Gastrocnemius medialis (tissue), 4 donors: Measurements from ENCODE around the gene DBH. TPM values are rescaled to one million over a fixed set of nuclear protein-coding genes. Genes with fewer than 3 reads are reported as not detected.

Experiments used
- ATAC-seq, 2 donors: fragments of 150-250 bp; one replicate each; pipeline ENCODE4 v1.9.1; 2016
- DNase-seq, 2 donors: peaks; one replicate each; pipeline ENCODE4 v3.0.0-alpha.2; 2019
- H3K27ac ChIP-seq, 4 donors: fragments of 200-600 bp; sonication (generic); 1 replicate in 1 of 4; 2 replicates in 3 of 4; pipeline ENCODE4 v1.5.1; 2016 to 2018; ENCODE audit warnings: mild to moderate bottlenecking in 2 of 4, moderate library complexity in 1 of 4
- H3K27me3 ChIP-seq, 3 donors: fragments of 200-600 bp; sonication (generic) in 2 of 3; 1 replicate in 1 of 3; 2 replicates in 2 of 3; pipeline versions ENCODE4 v1.5.1 to v1.6.0; 2016 to 2019; ENCODE audit warnings: mild to moderate bottlenecking in 1 of 3, moderate library complexity in 1 of 3
- H3K36me3 ChIP-seq, 2 donors: fragments of 200-600 bp; sonication (generic) in 1 of 2; one replicate each; pipeline ENCODE4 v1.5.1; 2017 to 2018
- H3K4me1 ChIP-seq, 2 donors: fragments of 200-600 bp; sonication (generic) in 1 of 2; one replicate each; pipeline ENCODE4 v1.5.1; 2016 to 2017; ENCODE audit warnings: mild to moderate bottlenecking in 2 of 2
- H3K4me3 ChIP-seq, 4 donors: fragments of 200-600 bp; sonication (generic) in 3 of 4; 1 replicate in 1 of 4; 2 replicates in 3 of 4; pipeline ENCODE4 v1.5.1; 2016 to 2019; ENCODE audit warnings: mild to moderate bottlenecking in 2 of 4
- H3K9me3 ChIP-seq, 3 donors: fragments of 200-600 bp; sonication (generic) in 2 of 3; 1 replicate in 1 of 3; 2 replicates in 2 of 3; pipeline ENCODE4 v1.5.1; 2016 to 2019
- CTCF ChIP-seq, 5 experiments: fragments of 450-650 bp in 3 of 5; fragments of 200-600 bp in 2 of 5; sonication (generic) in 2 of 5; IDR thresholded peaks in 4 of 5; conservative IDR thresholded peaks in 1 of 5; 1 replicate in 4 of 5; 2 replicates in 1 of 5; pipeline ENCODE4 v1.5.1; 2016 to 2019; ENCODE audit warnings: antibody characterized with exemption in 5 of 5, mild to moderate bottlenecking in 3 of 5, moderate library complexity in 3 of 5
- POLR2A ChIP-seq, 2 donors: fragments of 450-650 bp; IDR thresholded peaks; one replicate each; pipeline ENCODE4 v1.6.1; 2017; ENCODE audit warnings: antibody characterized with exemption in 2 of 2, mild to moderate bottlenecking in 2 of 2, moderate library complexity in 2 of 2
- in situ Hi-C, 4 donors: fragments of 200-750 bp; cut with MboI; loops; one replicate each; pipeline versions ENCODE4 v1.15.0 to v1.8.0; 2017; ENCODE audit warnings: low sequenced_read_pairs in 4 of 4
- intact Hi-C: fragments of 100-400 bp; cut with DNase I; formaldehyde crosslinking; loops from one replicate; pipeline ENCODE4 v1.15.1; 2023; ENCODE audit warnings: low total_unique reads
- total RNA-seq, 4 donors: library from RNA; depleted of rRNA; stranded (reverse); fragments of >200 nt; gene quantifications; one replicate each; pipeline versions ENCODE4 v1.1.0 to v1.2.3, GENCODE V29; 2016

Gene DBH
- total RNA-seq, 4 donors from 2014 or later, result not detected

- Histone ChIP-seq H3K27ac (no peak overlapping the region), H3K9me3 (no peaks in the 10 kb centered on the region), H3K4me1 (no peaks in the 10 kb centered on the region), H3K4me3 (no peak overlapping the region), H3K36me3 (no peaks in the 10 kb centered on the region), H3K27me3 (peaks cover 4 to 10% (median 7%) of the 10 kb centered on the region in 3 donors)
- in situ Hi-C loops (no loop called here), intact Hi-C loops (no loop called here)
- ATAC-seq (no peak), DNase-seq (no peak)
- no peak for TF ChIP-seq POLR2A (IDR thresholded peaks at IDR 0.05)
- no peak for TF ChIP-seq CTCF (IDR thresholded peaks at IDR 0.05 in 4 of 5, conservative IDR thresholded peaks at IDR 0.05 in 1 of 5)
Observed at GRCh38 chr9:133637451-133638055, 1.4 kb downstream of the DBH start.

- Histone ChIP-seq H3K27me3 (peaks cover 4 to 10% (median 7%) of the 10 kb centered on the region in 3 donors), H3K4me1 (no peaks in the 10 kb centered on the region), H3K27ac (no peak overlapping the region), H3K4me3 (no peak overlapping the region), H3K9me3 (no peaks in the 10 kb centered on the region), H3K36me3 (no peaks in the 10 kb centered on the region)
- TF ChIP-seq POLR2A (IDR thresholded peaks at IDR 0.05), result no peak
- no peak for TF ChIP-seq CTCF (IDR thresholded peaks at IDR 0.05 in 4 of 5, conservative IDR thresholded peaks at IDR 0.05 in 1 of 5)
- intact Hi-C loops (no loop called here), in situ Hi-C loops (no loop called here)
- DNase-seq (no peak), ATAC-seq (no peak)
Observed at GRCh38 chr9:133638076-133638475, 1.9 kb downstream of the DBH start.

GRCh38 chr9:133638711-133639110 is 2.5 kb downstream of the DBH start:
- no peak for TF ChIP-seq POLR2A (IDR thresholded peaks at IDR 0.05)
- TF ChIP-seq CTCF (IDR thresholded peaks at IDR 0.05 in 4 of 5, conservative IDR thresholded peaks at IDR 0.05 in 1 of 5), result no peak
- Histone ChIP-seq H3K36me3 (no peaks in the 10 kb centered on the region), H3K27ac (no peak overlapping the region), H3K27me3 (peaks cover 3 to 10% (median 4%) of the 10 kb centered on the region in 3 donors), H3K4me3 (no peak overlapping the region), H3K4me1 (no peaks in the 10 kb centered on the region), H3K9me3 (no peaks in the 10 kb centered on the region)
- ATAC-seq (no peak), DNase-seq (no peak)
- in situ Hi-C loops, result no loop called here
- intact Hi-C loops, result no loop called here

DNA sequence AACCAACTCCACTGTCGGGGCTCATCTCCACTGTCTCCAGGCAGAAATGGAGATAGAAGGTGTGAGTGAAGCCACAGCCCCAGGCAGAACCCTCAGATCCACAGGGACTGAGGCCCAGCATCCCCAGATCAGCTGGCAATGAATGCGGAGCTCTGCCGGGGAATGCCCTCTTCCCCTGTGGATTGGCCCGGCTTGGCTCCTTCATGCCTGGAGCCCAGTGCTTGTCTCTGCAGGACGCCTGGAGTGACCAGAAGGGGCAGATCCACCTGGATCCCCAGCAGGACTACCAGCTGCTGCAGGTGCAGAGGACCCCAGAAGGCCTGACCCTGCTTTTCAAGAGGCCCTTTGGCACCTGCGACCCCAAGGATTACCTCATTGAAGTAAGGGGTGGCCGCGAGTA is 3.5 kb downstream of the DBH start:
- no peaks in the 10 kb centered on the region for H3K4me1 ChIP-seq
- no peaks in the 10 kb centered on the region for H3K36me3 ChIP-seq
- H3K4me3 ChIP-seq, result no peak overlapping the region
- intact Hi-C loops (no loop called here), in situ Hi-C loops (no loop called here)
- H3K27me3 ChIP-seq, result peaks cover 0 to 3% (median 2%) of the 10 kb centered on the region in 3 donors
- DNase-seq (no peak), ATAC-seq (no peak)
- H3K9me3 ChIP-seq, result no peaks in the 10 kb centered on the region
- no peak overlapping the region for H3K27ac ChIP-seq
- TF ChIP-seq POLR2A (IDR thresholded peaks at IDR 0.05), result no peak
- no peak for TF ChIP-seq CTCF (IDR thresholded peaks at IDR 0.05 in 4 of 5, conservative IDR thresholded peaks at IDR 0.05 in 1 of 5)

DNA sequence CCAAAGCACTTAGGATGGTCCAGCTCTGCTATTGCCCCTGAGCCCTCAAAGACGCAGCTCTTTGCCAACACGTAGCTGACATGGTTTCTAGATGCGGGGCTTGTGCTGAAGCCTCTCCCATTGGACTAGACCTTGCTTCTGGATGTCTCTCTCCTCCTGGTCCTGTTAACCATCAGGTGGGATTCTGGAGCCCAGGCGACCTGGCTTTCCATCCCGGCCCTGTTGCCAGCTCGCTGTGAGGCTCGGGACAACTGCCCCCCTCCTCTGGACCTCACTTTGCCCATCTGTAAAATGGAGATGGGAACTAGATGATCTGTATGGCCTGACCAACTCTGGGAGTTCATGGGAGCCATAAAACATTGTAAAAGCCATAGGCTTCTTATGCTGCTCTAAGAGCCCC is 4.0 kb downstream of the DBH start:
- in situ Hi-C loops (no loop called here), intact Hi-C loops (no loop called here)
- DNase-seq, result no peak
- no peak for ATAC-seq
- Histone ChIP-seq H3K27ac (no peak overlapping the region), H3K9me3 (no peaks in the 10 kb centered on the region), H3K27me3 (peaks cover 0 to 2% (median 0%) of the 10 kb centered on the region in 3 donors), H3K4me3 (no peak overlapping the region), H3K36me3 (no peaks in the 10 kb centered on the region), H3K4me1 (no peaks in the 10 kb centered on the region)
- TF ChIP-seq CTCF (IDR thresholded peaks at IDR 0.05 in 4 of 5, conservative IDR thresholded peaks at IDR 0.05 in 1 of 5), result no peak
- TF ChIP-seq POLR2A (IDR thresholded peaks at IDR 0.05), result no peak
